ENCODE data around the gene TRPM2.
"Not testable (repeated sequence)": the region's sequence is repeated elsewhere in the genome, so short reads cannot be mapped to it uniquely, and the experiment has no call there.

Gene TRPM2

DNA sequence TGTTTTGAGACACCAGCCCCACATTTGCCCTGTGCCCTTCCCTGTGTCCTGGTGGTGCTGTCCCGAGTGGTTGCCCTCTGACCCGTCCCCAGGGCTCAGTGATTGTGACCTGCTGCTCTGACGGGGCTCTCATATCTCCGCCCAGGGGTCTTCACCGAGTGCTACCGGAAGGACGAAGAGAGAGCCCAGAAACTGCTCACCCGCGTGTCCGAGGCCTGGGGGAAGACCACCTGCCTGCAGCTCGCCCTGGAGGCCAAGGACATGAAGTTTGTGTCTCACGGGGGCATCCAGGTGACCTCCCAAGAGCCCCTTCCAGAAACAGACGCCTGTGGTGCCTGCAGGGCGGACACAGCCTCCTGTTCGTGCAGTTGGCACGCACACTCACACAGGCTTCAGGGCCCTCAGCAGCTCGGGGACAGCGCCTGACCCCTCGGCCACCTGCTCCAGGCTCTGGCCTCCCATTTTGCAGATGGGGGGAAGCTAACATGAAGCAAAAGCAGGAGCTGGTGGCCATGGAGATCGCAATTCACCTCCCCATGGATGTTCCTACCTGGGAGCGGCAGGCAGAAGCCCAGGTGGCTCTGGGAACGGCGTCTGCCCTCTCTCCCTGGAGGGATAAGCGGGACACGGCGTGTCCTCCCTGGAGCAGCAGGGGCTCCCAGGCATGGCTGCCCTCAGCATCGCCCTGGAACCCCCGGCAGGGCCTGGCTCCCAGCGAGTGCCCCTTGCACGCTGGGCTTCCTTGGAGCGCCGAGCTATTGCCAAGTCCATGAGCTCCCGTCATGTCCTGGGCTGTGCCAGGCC is 45.9 kb downstream of the TRPM2 start:
- DNase-seq: no peak

DNA sequence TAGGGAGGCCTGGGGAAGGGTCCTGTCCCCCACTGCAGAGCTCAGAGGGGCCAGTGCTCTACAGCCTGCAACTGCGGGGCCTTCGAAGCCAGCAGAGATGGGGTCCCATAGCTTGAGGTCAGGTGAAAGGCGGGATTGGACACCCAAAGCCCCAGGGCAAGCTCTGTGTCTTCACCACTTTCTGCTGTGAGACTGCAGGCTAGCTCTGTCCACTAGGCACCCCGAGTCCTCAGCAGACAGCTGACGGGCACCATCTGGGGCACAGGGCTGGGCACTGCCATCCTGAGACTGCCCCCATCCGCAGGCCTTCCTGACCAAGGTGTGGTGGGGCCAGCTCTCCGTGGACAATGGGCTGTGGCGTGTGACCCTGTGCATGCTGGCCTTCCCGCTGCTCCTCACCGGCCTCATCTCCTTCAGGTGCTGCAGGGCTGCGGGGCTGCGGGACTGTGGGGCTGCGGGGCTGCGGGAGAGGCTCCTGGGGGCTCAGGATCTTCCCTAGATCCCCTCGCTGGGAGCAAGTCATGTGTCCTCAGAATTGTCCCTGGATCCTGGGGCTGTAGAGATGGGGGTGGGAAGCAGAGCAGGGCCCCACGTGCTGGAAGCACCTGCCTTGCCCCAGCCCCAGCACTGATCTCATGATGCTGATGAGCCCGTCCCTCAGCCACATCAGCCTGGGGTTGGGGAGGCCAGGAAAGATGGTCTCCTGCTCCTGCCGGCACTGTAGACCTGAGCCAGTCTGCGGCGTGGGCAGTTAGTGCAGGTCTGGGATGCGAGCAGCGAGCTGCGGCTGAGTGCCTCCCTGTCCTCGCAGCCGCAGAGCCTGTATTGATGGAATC is 46.8 kb downstream of the TRPM2 start:
- no peak for DNase-seq

DNA sequence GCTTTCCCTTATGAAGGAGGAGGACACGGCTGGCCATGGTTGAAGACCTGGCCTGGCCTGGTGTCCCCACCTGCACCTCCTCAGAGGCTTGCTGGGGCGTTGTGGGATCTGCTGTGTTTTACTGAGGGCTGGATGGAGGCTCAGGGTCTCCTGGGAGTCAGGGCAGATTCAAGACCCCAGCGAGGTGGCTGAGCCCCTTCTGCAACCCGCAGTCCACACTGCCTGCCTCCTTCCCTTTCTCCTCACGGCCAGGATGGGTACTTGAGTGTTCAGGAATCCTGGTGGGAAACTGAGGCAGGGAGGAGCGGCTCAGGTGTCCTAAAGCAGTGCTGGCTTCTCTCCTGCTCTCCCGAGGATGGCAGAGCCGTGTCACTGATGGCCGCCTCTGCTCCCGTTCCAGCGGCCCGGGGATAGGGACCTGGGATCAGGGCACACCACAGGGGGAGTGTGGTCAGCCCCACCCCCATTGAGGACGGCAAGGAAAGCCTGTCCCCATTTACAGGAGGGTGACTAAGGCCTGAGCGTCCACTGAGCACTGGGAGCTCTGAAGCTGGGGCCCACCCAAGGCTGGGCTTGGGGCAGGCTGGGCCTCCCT is 47.5 kb downstream of the TRPM2 start:
- DNase-seq: no peak

DNA sequence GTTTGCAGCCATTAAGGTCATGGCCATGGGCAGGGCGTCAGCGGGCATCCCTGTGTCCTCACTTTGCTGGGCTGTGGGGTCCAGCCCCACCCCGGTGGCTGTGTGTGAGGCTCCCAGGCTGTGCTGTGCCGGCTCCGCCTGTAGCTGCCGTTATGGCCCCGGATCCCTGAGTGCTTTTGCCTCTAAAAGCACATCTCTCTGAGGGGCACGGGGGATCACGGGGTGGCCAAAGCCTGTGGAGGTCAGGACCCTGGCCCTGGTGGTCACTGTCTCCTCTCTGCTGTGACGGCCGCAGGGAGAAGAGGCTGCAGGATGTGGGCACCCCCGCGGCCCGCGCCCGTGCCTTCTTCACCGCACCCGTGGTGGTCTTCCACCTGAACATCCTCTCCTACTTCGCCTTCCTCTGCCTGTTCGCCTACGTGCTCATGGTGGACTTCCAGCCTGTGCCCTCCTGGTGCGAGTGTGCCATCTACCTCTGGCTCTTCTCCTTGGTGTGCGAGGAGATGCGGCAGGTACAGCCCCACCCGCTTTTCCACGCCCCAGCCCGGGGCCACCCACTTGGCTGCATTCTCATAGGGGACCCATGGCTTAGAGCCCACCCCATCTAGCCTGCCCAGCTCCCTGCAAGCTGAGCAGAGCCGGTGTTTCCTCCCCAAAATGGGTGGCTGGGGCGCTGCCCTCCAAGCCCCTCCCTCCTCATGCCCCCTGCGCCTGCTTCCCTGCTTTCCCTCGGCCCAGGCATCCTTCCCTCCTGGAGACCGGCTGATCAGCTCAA is 48.2 kb downstream of the TRPM2 start:
- no peak for DNase-seq

- DNase-seq: no peak
These were observed 49.1 kb downstream of the TRPM2 start for GRCh38 chr21:44402323-44403105.

GRCh38 chr21:44403106-44404020 is 49.9 kb downstream of the TRPM2 start:
- DNase-seq: no peak

DNA sequence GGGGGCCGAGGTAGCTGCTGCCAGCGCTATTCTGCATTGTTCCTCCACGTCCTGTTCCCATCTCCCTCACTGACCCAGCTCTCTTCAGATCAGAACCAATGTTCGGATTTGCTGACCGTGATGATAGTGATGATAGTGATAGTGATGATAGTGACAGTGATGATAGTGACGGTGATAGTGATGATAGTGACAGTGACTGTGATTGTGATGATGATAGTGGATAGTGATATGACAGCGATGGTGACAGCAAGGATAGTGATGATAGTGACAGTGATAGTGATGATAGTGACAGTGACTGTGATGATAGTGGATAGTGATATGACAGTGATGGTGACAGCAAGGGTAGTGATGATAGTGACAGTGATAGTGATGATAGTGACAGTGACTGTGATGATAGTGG is 51.1 kb downstream of the TRPM2 start:
- DNase-seq: not testable (repeated sequence)

DNA sequence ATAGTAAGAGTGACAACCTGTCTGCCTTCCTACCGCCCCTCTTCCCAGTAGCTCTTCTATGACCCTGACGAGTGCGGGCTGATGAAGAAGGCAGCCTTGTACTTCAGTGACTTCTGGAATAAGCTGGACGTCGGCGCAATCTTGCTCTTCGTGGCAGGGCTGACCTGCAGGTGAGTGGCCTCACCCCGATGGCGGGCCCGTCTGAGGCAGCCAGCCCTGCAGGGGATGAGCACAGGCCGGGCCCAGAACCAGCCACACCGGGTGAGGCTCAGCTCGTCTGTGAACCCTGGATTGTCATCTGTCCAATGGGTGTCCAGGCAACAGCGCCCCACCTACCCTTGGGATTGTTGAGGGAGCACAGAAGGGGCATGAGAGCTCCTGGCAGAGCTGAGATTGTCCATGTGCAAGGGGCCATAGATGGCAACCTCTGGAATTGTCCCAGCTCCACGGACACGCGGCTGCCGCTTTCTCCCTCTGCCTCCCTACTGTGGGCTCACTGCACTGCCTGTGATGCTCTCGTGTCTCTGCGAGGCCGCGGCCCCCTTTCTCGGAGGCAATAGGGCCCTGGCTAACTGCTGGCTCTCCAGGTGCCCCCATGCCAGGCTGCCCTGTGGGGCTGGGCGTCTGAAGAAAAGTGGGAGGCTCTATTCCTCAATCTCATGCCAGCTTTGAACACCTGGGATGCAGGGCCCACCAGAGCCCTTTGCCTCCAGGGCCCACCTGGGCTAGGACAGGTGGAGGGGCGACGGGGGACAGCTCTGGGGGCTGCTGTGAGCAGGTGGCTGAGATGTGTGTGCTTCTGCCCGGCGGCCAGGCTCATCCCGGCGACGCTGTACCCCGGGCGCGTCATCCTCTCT is 51.9 kb downstream of the TRPM2 start:
- DNase-seq: no peak

- DNase-seq: no peak
These were observed 52.8 kb downstream of the TRPM2 start for GRCh38 chr21:44405948-44406872.

GRCh38 chr21:44406953-44407352 is 53.5 kb downstream of the TRPM2 start:
- no peak for DNase-seq

GRCh38 chr21:44407493-44407892 is 54.1 kb downstream of the TRPM2 start:
- DNase-seq: no peak

- no peak for DNase-seq
These were observed 54.8 kb downstream of the TRPM2 start for GRCh38 chr21:44408226-44408625.

DNA sequence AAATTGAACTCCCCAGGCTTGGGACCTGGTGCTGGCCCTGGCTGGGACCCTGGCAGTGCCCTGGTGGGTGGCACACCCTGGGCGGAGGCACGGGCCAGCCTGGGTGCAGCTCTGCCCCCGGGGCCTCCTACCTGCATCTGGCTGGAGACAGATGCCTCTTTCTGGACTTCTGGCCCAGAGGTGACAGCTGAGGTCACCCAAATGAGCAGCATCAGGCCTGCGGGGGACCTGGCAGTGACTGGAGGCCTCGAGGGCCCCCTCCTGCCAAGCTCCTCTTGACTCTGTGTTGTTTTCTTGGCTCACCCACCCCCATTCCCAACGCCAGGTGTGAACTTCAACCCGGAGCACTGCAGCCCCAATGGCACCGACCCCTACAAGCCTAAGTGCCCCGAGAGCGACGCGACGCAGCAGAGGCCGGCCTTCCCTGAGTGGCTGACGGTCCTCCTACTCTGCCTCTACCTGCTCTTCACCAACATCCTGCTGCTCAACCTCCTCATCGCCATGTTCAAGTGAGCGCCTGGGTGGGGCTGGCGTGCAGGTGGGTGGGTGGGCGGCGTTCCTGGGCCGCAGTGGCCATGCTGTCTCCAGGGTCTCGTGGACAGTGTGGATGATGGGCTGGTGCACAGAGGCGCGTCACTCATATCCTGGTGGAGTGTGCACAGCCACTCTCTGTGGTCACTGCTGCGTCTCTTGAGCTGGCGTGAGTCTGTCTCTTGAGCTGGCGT is 60.3 kb downstream of the TRPM2 start:
- no peak for DNase-seq

DNA sequence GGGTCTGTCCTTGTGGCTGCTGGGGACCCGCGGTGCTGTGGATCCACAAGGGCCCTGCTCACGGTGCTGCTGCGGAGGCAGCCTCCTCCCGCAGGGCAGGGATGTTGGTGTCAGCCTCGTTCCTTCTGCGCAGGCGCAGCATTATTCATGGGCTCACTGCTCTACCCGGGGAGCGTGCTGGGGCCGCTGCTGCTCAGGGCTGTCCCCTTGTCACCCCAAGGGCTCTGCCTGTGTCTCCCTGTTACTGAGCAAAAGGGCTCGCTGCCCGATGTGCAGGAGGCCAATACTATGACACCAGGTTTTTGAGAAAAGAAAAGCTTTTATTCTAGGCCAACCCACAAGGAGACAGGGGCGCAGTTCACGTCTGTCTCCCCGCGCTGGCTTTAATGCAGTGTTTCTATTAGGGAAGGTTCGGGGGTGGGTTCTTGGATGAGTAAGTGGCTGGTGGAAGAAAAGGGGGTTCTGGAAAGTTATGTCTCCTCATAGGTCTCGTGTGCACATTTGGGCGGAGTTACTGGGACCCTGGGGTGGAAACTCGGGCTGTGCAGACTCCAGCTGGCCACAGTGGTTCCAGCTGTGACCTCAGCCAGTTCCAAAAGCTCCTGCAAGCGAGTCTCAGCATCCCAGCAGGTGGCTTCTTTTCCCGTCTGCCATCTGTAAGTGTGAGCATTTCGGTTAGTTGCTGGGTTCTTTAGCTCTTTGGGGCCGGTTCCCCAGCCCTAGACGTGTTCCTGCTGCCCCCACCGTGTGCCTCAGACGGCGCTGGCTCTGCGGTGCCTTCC is 61.1 kb downstream of the TRPM2 start:
- DNase-seq: no peak

DNA sequence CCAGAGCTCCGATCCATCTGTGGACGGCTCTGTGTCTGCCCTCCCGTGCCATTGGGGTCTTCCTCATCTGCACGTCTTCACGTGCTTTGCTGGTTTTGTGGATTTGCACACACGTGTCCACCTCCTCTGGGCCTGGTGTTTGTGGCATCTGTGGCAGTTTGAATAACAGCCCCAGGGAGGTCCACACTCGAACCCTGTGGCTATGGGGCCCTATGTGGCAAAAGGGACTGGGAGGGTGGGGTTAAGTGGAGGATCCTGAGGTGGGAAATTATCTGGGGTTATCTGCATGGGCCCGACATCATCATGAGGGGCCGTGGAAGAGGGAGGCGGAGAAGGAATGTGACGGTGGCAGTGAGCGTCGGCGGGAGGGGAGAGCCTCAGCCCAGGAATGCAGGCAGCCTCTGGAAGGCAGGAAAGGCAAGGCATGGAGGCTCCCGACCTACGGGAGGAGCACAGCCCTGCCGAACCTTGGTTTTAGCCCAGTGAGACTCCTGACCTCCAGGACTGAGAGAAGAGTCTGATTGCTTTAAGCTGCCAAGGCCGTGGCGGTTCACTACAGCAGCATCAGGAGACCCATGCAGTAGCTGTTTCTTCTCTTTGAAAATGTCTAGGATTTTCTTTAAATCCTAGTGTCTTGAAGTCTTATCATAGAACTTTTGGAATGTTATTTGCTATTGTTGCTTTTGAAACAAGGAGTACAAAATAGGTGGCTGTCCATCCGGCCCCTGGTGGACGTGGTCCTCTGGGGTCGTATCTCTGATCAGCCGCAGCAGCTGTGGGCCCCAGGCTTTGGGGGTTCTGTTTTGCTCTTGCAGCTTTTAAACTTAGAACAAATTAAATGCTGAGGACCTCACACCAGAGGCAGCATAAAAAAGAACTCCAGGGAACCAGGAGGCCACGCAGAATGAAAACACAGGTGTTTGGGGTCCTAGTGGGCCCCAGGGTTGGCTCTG is 61.9 kb downstream of the TRPM2 start:
- DNase-seq: no peak

GRCh38 chr21:44416193-44416592 is 62.8 kb downstream of the TRPM2 start:
- no peak for DNase-seq
